WTC11 (cell line): Measurements from ENCODE around the gene PYGL. TPM values are rescaled to one million over a fixed set of nuclear protein-coding genes. Genes with fewer than 3 reads are reported as not detected.

Source experiments
- ATAC-seq: fragments of 200-7000 bp; cut with Tn5 transposase; 2 replicates; pipeline ENCODE4 v1.10.0; 2021; ENCODE audit warnings: mild to moderate bottlenecking, moderate library complexity
- CTCF ChIA-PET: fragments of 300-600 bp; sonication (Branson Sonifier 250); formaldehyde crosslinking; loops from one replicate; lab custom pipeline; 2021; ENCODE audit warnings: antibody characterized with exemption; lab: Charles Lee
- POLR2A ChIA-PET: fragments of 350-600 bp; sonication (Branson Sonifier 250); formaldehyde crosslinking; loops from one replicate; lab custom pipeline; 2021; ENCODE audit warnings: antibody characterized with exemption; lab: Charles Lee
- DNase-seq: peaks from one replicate; pipeline ENCODE4 v3.0.0; 2021; ENCODE audit warnings: low spot score
- H3K27ac Mint-ChIP-seq: 2 replicates; pipeline ENCODE4 v1.8.0; 2021; ENCODE audit warnings: mixed read lengths
- H3K27me3 Mint-ChIP-seq: 2 replicates; pipeline ENCODE4 v1.8.0; 2021; ENCODE audit warnings: low read depth, mild to moderate bottlenecking, moderate library complexity, mixed read lengths
- H3K36me3 Mint-ChIP-seq: 2 replicates; pipeline ENCODE4 v1.8.0; 2021; ENCODE audit warnings: mixed read lengths
- H3K4me1 Mint-ChIP-seq: 2 replicates; pipeline ENCODE4 v1.8.0; 2022; ENCODE audit warnings: mixed read lengths
- H3K4me3 Mint-ChIP-seq: 2 replicates; pipeline ENCODE4 v1.8.0; 2021; ENCODE audit warnings: mild to moderate bottlenecking, moderate library complexity, mixed read lengths
- H3K9me3 Mint-ChIP-seq: 2 replicates; pipeline ENCODE4 v1.8.0; 2021; ENCODE audit warnings: mixed read lengths
- ESRRA ChIP-seq: sonication (generic); formaldehyde crosslinking; IDR thresholded peaks from 2 replicates; pipeline ENCODE4 v1.8.1; 2022; ENCODE audit warnings: mild to moderate bottlenecking, missing genetic modification reagents, borderline replicate concordance
- GABPB1 ChIP-seq: sonication (generic); formaldehyde crosslinking; IDR thresholded peaks from 2 replicates; pipeline ENCODE4 v1.8.1; 2023; ENCODE audit warnings: mild to moderate bottlenecking, missing genetic modification reagents
- GRHL2 ChIP-seq: fragments of 250-450 bp; sonication (Bioruptor Pico); IDR thresholded peaks from 2 replicates; pipeline ENCODE4 v1.8.0; 2022; ENCODE audit warnings: mild to moderate bottlenecking, moderate library complexity; ENCODE audit not compliant: insufficient replicate concordance, severe bottlenecking
- GTF2I ChIP-seq: fragments of 250-450 bp; sonication (Bioruptor Pico); conservative IDR thresholded peaks from 2 replicates; pipeline ENCODE4 v1.4.0; 2021; ENCODE audit warnings: mild to moderate bottlenecking
- HMGA2 ChIP-seq: fragments of 250-450 bp; sonication (Bioruptor Pico); IDR thresholded peaks from 2 replicates; pipeline ENCODE4 v1.4.0; 2021; ENCODE audit warnings: mild to moderate bottlenecking, moderate library complexity
- JAZF1 ChIP-seq: fragments of 250-450 bp; sonication (Bioruptor Pico); IDR thresholded peaks from 2 replicates; pipeline ENCODE4 v1.9.0; 2021; ENCODE audit warnings: moderate library complexity, mild to moderate bottlenecking, inconsistent platforms
- MYBL2 ChIP-seq: sonication (generic); formaldehyde crosslinking; IDR thresholded peaks from 2 replicates; pipeline ENCODE4 v1.8.1; 2023; ENCODE audit warnings: mild to moderate bottlenecking, moderate library complexity, missing genetic modification reagents
- NR1H2 ChIP-seq: sonication (generic); formaldehyde crosslinking; IDR thresholded peaks from 2 replicates; pipeline ENCODE4 v1.9.0; 2021; ENCODE audit warnings: mild to moderate bottlenecking, moderate library complexity, missing genetic modification reagents
- OVOL2 ChIP-seq: fragments of 250-450 bp; sonication (Bioruptor Pico); IDR thresholded peaks from 2 replicates; pipeline ENCODE4 v1.9.0; 2021; ENCODE audit warnings: mild to moderate bottlenecking, borderline replicate concordance
- SOX15 ChIP-seq: fragments of 250-450 bp; sonication (Bioruptor Pico); IDR thresholded peaks from 2 replicates; pipeline ENCODE4 v1.9.0; 2021; ENCODE audit warnings: mild to moderate bottlenecking
- SP1 ChIP-seq: sonication (generic); formaldehyde crosslinking; conservative IDR thresholded peaks from 2 replicates; pipeline ENCODE4 v1.8.1; 2022; ENCODE audit warnings: missing genetic modification reagents
- ZNF671 ChIP-seq: fragments of 250-450 bp; sonication (Bioruptor Pico); IDR thresholded peaks from 2 replicates; pipeline ENCODE4 v1.8.0; 2021; ENCODE audit warnings: mild to moderate bottlenecking
- total RNA-seq: library from RNA; stranded (reverse); gene quantifications from 3 replicates; pipeline ENCODE4 v1.2.3, GENCODE V29; 2021
- TF ChIP-seq, protein P1 (sequence below): sonication (generic); formaldehyde crosslinking; IDR thresholded peaks from 2 replicates; pipeline ENCODE4 v1.8.0; 2022; ENCODE audit warnings: mild to moderate bottlenecking, missing genetic modification reagents
- TF ChIP-seq, protein P2 (sequence below): sonication (generic); formaldehyde crosslinking; conservative IDR thresholded peaks from 2 replicates; pipeline ENCODE4 v1.8.1; 2022; ENCODE audit warnings: mild to moderate bottlenecking, missing genetic modification reagents
- TF ChIP-seq, protein P3 (sequence below): sonication (generic); formaldehyde crosslinking; IDR thresholded peaks from 2 replicates; pipeline ENCODE4 v1.8.0; 2023; ENCODE audit warnings: missing genetic modification reagents, mild to moderate bottlenecking, borderline replicate concordance
- TF ChIP-seq, protein P4 (sequence below): fragments of 250-450 bp; sonication (Bioruptor Pico); IDR thresholded peaks from 2 replicates; pipeline ENCODE4 v2.1.2; 2022; ENCODE audit warnings: mild to moderate bottlenecking, moderate library complexity
- TF ChIP-seq, protein P5 (sequence below): sonication (generic); formaldehyde crosslinking; IDR thresholded peaks from 2 replicates; pipeline ENCODE4 v1.8.1; 2023; ENCODE audit warnings: mild to moderate bottlenecking, missing genetic modification reagents

PYGL gene
- total RNA-seq, 1 experiment from 2014 or later: 81.0 TPM

DNA sequence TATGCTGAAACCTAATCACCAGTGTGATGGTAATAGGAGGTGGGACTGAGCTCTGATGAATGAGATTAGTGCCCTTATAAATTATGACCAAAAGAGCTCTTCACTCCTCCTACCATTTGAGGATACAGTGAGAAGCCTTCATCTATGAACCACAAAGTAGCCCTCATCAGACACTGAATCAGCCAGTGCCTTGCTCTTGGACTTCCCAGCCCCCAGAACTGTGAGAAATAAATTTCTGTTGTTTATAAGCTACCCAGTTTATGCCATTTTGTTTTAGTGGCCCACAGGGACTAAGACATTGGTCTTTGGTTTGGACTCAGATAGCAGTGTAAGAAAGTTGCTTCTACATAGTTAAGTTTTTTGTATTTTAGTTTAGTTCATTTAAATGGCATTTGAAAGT is 39.6 kb downstream of the PYGL start (continued):
- TF ChIP-seq, protein P1, sequence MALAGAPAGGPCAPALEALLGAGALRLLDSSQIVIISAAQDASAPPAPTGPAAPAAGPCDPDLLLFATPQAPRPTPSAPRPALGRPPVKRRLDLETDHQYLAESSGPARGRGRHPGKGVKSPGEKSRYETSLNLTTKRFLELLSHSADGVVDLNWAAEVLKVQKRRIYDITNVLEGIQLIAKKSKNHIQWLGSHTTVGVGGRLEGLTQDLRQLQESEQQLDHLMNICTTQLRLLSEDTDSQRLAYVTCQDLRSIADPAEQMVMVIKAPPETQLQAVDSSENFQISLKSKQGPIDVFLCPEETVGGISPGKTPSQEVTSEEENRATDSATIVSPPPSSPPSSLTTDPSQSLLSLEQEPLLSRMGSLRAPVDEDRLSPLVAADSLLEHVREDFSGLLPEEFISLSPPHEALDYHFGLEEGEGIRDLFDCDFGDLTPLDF (CRISPR knock-in tag): no peak
- TF ChIP-seq, protein P2, sequence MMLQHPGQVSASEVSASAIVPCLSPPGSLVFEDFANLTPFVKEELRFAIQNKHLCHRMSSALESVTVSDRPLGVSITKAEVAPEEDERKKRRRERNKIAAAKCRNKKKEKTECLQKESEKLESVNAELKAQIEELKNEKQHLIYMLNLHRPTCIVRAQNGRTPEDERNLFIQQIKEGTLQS (CRISPR knock-in tag): no peak
- TF ChIP-seq ESRRA (CRISPR knock-in tag): no peak
- TF ChIP-seq, all 79 proteins: peak for 0

DNA sequence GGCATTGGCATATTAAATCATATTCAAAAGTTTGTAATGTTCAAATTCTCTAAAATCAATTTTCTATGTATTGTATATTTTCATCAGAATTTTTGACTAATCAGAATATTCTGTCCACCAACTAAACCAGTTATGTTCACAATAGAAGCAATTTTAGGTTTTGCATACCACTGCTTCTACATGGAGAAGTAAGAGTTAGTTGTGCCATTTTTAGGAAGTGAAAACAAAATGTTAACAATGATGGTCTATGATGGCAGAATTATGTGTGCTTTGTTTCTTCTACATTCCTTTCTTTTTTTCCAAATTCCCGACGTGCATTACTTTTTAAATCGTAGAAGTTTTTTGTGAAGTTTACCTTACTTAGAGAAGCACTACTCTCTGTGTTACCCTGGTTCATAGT is 42.9 kb downstream of the PYGL start:
- no peak overlapping the region for H3K4me3 Mint-ChIP-seq
- TF ChIP-seq SP1 (CRISPR knock-in tag): no peak
- TF ChIP-seq, protein P1 (CRISPR knock-in tag): no peak
- no peak for TF ChIP-seq JAZF1 (CRISPR knock-in tag)
- no peak for TF ChIP-seq ZNF671 (CRISPR knock-in tag)
- TF ChIP-seq NR1H2 (CRISPR knock-in tag): no peak
- no peak for TF ChIP-seq GRHL2 (CRISPR knock-in tag)
- TF ChIP-seq, protein P3, sequence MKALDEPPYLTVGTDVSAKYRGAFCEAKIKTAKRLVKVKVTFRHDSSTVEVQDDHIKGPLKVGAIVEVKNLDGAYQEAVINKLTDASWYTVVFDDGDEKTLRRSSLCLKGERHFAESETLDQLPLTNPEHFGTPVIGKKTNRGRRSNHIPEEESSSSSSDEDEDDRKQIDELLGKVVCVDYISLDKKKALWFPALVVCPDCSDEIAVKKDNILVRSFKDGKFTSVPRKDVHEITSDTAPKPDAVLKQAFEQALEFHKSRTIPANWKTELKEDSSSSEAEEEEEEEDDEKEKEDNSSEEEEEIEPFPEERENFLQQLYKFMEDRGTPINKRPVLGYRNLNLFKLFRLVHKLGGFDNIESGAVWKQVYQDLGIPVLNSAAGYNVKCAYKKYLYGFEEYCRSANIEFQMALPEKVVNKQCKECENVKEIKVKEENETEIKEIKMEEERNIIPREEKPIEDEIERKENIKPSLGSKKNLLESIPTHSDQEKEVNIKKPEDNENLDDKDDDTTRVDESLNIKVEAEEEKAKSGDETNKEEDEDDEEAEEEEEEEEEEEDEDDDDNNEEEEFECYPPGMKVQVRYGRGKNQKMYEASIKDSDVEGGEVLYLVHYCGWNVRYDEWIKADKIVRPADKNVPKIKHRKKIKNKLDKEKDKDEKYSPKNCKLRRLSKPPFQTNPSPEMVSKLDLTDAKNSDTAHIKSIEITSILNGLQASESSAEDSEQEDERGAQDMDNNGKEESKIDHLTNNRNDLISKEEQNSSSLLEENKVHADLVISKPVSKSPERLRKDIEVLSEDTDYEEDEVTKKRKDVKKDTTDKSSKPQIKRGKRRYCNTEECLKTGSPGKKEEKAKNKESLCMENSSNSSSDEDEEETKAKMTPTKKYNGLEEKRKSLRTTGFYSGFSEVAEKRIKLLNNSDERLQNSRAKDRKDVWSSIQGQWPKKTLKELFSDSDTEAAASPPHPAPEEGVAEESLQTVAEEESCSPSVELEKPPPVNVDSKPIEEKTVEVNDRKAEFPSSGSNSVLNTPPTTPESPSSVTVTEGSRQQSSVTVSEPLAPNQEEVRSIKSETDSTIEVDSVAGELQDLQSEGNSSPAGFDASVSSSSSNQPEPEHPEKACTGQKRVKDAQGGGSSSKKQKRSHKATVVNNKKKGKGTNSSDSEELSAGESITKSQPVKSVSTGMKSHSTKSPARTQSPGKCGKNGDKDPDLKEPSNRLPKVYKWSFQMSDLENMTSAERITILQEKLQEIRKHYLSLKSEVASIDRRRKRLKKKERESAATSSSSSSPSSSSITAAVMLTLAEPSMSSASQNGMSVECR (CRISPR knock-in tag): no peak
- no peak for TF ChIP-seq GABPB1 (CRISPR knock-in tag)
- TF ChIP-seq SOX15 (CRISPR knock-in tag): no peak
- TF ChIP-seq, protein P4, sequence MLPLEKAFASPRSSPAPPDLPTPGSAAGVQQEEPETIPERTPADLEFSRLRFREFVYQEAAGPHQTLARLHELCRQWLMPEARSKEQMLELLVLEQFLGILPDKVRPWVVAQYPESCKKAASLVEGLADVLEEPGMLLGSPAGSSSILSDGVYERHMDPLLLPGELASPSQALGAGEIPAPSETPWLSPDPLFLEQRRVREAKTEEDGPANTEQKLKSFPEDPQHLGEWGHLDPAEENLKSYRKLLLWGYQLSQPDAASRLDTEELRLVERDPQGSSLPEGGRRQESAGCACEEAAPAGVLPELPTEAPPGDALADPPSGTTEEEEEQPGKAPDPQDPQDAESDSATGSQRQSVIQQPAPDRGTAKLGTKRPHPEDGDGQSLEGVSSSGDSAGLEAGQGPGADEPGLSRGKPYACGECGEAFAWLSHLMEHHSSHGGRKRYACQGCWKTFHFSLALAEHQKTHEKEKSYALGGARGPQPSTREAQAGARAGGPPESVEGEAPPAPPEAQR: no peak
- no peak for TF ChIP-seq HMGA2
- TF ChIP-seq, protein P5, sequence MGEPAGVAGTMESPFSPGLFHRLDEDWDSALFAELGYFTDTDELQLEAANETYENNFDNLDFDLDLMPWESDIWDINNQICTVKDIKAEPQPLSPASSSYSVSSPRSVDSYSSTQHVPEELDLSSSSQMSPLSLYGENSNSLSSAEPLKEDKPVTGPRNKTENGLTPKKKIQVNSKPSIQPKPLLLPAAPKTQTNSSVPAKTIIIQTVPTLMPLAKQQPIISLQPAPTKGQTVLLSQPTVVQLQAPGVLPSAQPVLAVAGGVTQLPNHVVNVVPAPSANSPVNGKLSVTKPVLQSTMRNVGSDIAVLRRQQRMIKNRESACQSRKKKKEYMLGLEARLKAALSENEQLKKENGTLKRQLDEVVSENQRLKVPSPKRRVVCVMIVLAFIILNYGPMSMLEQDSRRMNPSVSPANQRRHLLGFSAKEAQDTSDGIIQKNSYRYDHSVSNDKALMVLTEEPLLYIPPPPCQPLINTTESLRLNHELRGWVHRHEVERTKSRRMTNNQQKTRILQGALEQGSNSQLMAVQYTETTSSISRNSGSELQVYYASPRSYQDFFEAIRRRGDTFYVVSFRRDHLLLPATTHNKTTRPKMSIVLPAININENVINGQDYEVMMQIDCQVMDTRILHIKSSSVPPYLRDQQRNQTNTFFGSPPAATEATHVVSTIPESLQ (CRISPR knock-in tag): no peak
- no peak for TF ChIP-seq GTF2I (CRISPR knock-in tag)
- TF ChIP-seq OVOL2: no peak
- no peak for TF ChIP-seq MYBL2
- DNase-seq: no peak
- ATAC-seq: no peak
- peaks cover 52% of the 10 kb centered on the region for H3K36me3 Mint-ChIP-seq
- H3K9me3 Mint-ChIP-seq: peaks cover 15% of the 10 kb centered on the region
- no peaks in the 10 kb centered on the region for H3K27me3 Mint-ChIP-seq
- ChIA-PET CTCF (interaction anchor here (1.1 kb wide), 1 partner anchor 41 kb away, joined by 6 read pairs; no protein-coding TSS in a partner anchor), POLR2A (no interaction called here)
- peaks cover 56% of the 10 kb centered on the region for H3K4me1 Mint-ChIP-seq
- H3K27ac Mint-ChIP-seq: no peak overlapping the region
